Measurements from ENCODE around the gene INPP5A.

INPP5A gene

DNA sequence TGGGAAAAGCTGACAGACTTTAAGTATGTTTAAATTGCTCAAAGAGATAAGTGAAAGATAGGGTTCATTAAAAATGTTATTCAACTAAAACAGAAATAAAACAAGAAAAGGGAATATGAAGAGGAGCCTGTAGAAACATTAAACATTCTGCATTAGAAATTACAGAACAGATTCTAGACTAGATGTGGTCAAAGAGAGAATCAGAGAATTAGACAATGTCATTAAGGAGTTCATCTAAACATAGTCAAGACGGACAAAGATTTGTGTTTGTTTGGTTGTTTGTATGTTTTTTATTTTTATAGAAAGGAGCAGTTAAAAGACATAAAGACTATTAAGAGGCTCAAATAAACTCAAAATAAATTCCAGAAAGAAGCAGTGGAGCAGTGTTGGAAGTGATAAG, 168.4 kb downstream of the INPP5A start:
- no peak for DNase-seq (ENCODE audit: low read depth)

GRCh38 chr10:132706701-132707100, 169.1 kb downstream of the INPP5A start:
- no peak for DNase-seq (ENCODE audit: low read depth)

DNA sequence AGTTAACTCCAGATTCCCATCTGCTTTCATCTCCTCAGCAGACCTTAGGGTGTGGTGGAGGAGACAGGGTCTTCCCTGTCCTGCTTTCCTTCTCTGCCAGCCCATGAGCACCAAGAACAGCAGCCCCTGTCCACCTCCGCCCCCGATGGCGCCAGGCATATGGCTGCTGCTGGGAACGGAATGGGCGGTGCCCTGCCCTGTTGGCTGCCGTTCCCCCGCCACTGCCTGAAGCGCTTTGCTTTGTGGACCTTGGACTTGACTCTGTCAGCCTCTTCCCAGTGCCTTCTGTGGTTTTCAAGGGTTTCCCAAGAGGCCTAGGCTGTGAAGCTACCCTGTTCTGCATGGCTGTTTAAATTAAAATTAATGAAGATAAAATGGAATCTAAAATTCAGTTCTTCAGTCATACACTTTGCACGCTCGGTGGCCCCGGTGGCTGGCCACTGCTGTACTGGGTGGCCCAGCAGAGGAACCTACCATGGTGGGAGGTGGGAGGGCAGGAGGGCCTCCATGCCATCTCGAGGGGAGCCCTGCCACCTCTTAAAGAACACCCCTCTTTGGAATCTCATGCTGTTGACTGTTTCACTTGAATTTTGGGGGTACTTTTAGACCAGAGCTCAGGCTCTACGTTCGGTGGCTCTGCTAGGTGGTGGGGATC, 169.7 kb downstream of the INPP5A start:
- DNase-seq (ENCODE audit: low read depth): no peak

DNA sequence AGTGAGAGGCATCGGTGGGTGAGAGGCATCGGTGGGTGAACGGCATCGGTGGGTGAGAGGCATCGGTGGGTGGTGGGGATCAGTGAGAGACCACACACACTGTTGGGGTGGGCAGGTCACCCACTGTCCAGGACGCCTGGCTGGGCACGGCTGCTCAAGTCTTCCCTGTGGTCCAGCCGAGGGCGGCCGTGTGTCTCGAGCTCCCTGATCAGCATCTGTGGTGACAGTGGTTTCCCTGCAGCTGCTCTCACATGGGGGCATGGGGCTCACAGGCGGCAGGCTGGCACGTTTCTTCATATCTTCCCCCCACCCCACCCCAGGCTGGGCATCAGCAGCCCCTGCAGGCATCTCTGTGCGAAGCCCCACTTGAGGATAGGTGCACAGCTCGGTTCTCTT, 170.2 kb downstream of the INPP5A start:
- DNase-seq (ENCODE audit: low read depth): no peak

- no peak for DNase-seq (ENCODE audit: low read depth)
These were observed 170.9 kb downstream of the INPP5A start for GRCh38 chr10:132708441-132708840.

DNA sequence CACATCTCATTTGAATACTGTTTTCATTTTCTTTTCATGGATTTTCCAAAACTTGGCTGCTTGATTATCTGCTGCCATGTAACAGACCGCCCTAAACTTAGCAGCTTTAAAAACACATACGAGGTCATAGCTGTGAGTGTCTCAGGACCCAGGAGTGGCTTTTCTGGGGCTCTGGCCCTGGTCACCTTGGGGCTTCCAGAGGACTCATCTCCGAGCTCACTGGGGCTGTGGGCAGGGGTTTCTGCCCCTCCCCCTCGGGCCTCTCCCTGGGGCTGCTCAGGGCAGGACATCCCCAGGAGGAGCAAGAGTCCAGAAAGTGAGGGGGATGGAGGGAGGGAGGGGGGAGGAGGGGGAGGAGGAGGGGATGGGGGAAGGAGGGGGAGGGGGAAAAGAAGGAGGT, 171.3 kb downstream of the INPP5A start:
- DNase-seq (ENCODE audit: low read depth): no peak

GRCh38 chr10:132709471-132709951, 171.9 kb downstream of the INPP5A start:
- no peak for DNase-seq (ENCODE audit: low read depth)

- DNase-seq (ENCODE audit: low read depth): no peak
These were observed 172.6 kb downstream of the INPP5A start for GRCh38 chr10:132710036-132710686.

DNA sequence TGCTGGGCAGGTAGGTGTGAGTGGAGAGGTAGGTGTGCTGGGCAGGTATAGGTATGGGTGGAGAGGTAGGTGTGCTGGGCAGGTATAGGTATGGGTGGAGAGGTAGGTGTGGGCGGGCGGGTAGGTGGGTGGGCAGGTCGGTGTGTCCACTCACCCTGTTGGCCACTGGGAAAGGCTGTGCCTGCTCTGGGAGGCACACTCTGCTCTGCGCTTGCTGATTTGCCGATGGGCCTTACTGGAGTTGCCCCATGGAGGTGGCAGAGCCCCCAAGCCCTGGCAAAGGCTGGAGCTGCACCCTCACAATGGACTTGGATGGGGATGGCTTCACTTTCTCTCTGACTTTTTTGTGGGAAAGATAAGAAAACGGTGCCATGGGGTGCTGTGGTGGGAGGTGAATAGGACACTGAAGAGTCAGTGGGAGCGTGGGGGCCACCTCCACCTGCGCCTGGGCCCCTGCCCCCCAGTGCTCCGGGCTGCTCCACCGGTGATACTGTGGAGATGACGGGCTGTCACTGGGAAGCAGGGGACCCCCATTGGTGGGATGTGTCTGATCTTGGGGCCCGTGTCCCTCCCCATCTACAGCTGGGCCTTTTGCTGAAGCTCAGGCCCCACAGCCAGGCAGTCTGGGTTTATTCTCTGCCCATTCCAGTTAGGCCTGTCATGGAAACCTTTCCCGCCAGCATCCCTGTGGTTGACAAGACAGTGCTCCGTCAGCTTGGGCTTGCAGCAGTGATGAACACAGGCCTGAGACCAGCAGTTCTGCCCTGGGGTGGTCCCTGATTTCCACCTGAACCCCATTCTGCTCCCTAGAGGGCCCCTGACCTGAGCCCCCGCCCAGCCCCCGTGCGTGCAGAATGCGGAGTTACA, 173.4 kb downstream of the INPP5A start:
- no peak for DNase-seq (ENCODE audit: low read depth)

DNA sequence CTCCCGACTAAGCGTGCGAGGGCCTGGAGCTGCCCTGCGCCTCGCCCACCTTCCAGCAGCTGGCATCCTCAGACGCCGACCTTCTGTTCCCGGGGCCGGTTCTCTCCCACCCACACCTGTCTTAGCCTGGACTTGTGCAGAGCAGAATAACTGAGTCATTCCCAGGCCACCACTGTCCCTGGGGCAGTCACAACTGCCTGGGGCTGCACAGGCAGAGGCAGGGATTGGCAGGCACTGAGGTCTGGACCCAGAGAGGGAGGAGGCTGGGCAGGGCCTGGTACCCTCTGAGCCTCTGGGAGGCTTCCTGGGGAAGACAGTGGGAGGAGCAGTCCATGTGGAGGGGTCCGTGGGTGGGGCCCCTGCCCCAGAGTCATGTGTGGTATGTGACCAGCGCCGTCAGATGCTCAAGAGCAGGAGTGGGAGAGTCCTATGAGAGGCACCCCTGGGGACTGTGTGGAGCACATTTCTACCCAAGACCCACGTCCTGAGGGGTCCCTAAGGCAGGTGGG, 174.1 kb downstream of the INPP5A start:
- DNase-seq (ENCODE audit: low read depth): no peak

- DNase-seq (ENCODE audit: low read depth): no peak
These were observed 174.7 kb downstream of the INPP5A start for GRCh38 chr10:132712291-132712690.

DNA sequence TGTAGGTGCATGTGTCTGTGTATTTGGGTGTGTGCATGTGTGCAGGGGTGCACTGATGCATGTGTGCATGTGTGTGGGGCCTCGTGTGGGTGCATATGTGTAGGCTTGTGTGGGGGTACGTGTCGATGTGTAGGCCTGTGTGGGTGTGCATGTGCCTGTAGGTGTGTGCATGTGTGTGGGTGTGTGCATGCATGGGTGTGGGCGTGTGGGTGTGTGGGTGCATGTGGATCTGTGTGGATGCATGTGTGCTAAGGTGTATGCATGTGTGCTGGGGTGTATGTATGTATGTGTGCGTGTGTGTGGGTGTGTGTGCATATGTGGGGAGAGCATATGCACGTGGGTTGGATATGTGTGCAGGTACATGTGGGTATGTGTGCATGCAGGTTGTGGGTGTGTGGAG, 175.2 kb downstream of the INPP5A start:
- DNase-seq (ENCODE audit: low read depth): no peak

GRCh38 chr10:132713421-132714095, 176.0 kb downstream of the INPP5A start:
- no peak for DNase-seq (ENCODE audit: low read depth)

DNA sequence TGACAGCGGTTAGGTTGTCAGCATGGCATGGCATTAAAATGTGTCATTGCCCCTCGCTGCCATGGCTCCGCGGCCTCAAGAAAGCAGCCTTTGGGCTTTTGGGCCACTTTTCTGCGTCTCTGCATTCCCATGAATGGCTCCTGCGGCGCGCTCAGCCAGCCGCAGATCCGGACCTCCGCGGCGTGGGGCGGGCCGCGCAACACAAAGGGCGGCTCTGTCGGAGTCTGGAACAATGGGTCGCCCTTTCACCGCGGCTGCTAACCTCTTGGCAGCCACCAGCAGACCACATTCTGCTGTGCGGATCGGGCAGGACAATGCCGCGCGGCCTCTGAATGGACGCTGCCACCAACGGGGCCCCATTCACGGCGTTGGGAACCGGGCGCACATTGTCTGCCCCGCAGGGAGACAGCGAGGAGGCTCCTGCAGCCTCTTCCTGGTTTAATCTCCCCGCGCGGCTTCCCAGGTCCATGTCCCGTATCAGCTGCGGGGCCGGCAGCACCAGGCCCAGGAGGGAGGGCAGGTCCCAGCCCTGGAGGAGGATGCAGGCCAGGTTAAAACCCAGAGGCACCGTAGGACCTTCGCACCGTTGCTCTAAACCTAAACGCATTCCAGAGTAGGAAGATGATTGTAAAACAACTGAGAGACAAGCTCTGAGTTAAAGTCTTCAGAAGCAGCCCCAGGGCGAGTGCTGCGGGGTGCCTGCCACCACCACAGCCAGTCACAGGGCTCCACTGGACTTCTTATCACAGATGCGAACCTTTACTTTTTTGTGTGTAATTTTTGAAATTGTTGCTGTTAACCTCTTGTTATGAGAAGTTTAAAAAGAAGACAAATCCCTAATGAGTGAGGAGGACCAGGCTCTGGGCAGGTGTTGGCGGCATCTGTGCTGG, 176.8 kb downstream of the INPP5A start:
- no peak for DNase-seq (ENCODE audit: low read depth)

DNA sequence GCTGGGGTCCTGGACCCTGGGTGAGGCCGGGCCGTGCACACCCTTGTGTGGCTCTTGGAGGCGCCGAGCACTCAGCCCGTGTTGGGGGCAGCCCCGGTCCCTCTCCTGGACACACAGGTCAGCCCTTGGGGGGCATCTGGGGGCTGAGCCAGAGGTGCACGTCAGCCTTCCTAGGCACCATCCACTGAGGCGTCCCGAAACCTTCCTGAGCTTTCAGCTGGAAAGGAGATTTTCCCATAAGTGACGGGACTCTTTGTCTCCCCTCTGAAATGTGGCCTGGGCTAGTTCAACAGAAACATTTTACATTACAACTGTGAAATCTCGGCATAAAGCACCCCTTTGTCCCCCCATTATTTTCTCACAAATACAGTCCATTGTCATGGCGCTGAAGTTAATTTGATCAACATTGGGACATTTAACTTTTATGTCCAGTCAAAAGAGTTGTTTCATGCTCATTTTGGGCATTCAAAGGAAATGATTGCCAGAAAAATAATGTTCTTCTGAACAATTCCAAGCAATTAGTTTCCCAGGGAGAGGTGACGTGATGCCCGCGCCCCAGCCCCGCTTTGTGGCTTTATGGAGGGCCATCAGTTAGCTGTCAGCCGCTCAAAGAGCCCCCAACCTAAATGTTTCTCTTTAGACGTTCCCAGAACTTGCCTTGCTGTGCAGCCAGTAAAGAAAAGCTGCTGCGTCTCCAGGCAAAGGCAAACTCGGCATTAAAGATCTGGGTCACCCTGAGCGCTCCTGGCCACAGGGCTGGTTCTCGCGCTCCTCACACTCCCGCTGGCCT, 177.6 kb downstream of the INPP5A start:
- DNase-seq (ENCODE audit: low read depth): no peak

GRCh38 chr10:132715776-132716680, 178.4 kb downstream of the INPP5A start:
- DNase-seq (ENCODE audit: low read depth): no peak

- no peak for DNase-seq (ENCODE audit: low read depth)
These were observed 179.3 kb downstream of the INPP5A start for GRCh38 chr10:132716691-132717490.

GRCh38 chr10:132721725-132722124, 184.1 kb downstream of the INPP5A start:
- no peak for DNase-seq (ENCODE audit: low read depth)
